ENCODE results near the gene GRAP2.

Gene GRAP2

GRCh38 chr22:40018051-40018450 lies 117.2 kb downstream of the GRAP2 start:
- no peak for DNase-seq (ENCODE audit: low spot score)

- DNase-seq (ENCODE audit: low spot score): no peak
Measured at GRCh38 chr22:40019100-40019499, 118.2 kb downstream of the GRAP2 start.

- no peak for DNase-seq (ENCODE audit: low spot score)
Measured at GRCh38 chr22:40020956-40021355, 120.1 kb downstream of the GRAP2 start.

GRCh38 chr22:40021401-40022000 lies 120.6 kb downstream of the GRAP2 start:
- DNase-seq (ENCODE audit: low spot score): no peak

- DNase-seq (ENCODE audit: low spot score): no peak
Measured at GRCh38 chr22:40022536-40023240, 121.8 kb downstream of the GRAP2 start.
